ENCODE measurements around the gene AP4E1.

- no peak for TF ChIP-seq CTCF (IDR thresholded peaks at IDR 0.05)
- no peak for TF ChIP-seq POLR2A (IDR thresholded peaks at IDR 0.05)
Observed at GRCh38 chr15:50893976-50894375, 14.5 kb upstream of the AP4E1 start.
